Caco-2 (cell line): Measurements from ENCODE around the gene PCBD2. TPM values are rescaled to one million over a fixed set of nuclear protein-coding genes. Genes with fewer than 3 reads are reported as not detected.

ENCODE experiments used
- BruUV-seq: library from RNA; stranded (reverse); fragments of 400-500 nt; replicated peaks from 2 replicates; lab custom pipeline; 2021; lab: Mats Ljungman, UMichigan
- CTCF ChIA-PET: fragments of 300-600 bp; sonication (Branson Sonifier 250); formaldehyde crosslinking; loops from one replicate; lab custom pipeline; 2022; ENCODE audit warnings: antibody characterized with exemption; lab: Charles Lee
- POLR2A ChIA-PET: fragments of 300-600 bp; sonication (Branson Sonifier 250); formaldehyde crosslinking; loops from one replicate; lab custom pipeline; 2022; ENCODE audit warnings: antibody characterized with exemption; lab: Charles Lee
- DNase-seq, 2 experiments: peaks; one replicate each; pipeline versions ENCODE4 v3.0.0 to v3.0.0-alpha.2; 2020 to 2022
- H3K27me3 ChIP-seq: replicated peaks from 2 replicates; pipeline ENCODE4 v1.6.0; 2011; ENCODE audit warnings: low read length; ENCODE audit not compliant: control insufficient read depth, insufficient read depth
- H3K36me3 ChIP-seq: 2 replicates; pipeline ENCODE4 v1.5.1; 2011; ENCODE audit warnings: low read length; ENCODE audit not compliant: control insufficient read depth, insufficient read depth
- H3K4me1 ChIP-seq: fragments of 250-450 bp; sonication (Bioruptor Pico); 2 replicates; pipeline ENCODE4 v1.5.1; 2020; ENCODE audit warnings: mild to moderate bottlenecking
- H3K4me3 ChIP-seq: 2 replicates; pipeline ENCODE4 v1.5.1; 2011; ENCODE audit warnings: low read depth, mild to moderate bottlenecking, control low read depth, low read length
- H3K9me3 ChIP-seq: fragments of 250-450 bp; sonication (Bioruptor Pico); 2 replicates; pipeline ENCODE4 v1.5.1; 2020; ENCODE audit warnings: mild to moderate bottlenecking, moderate library complexity
- H3K27ac Mint-ChIP-seq: one replicate; pipeline ENCODE4 v1.8.0; 2022; ENCODE audit warnings: mixed read lengths; ENCODE audit not compliant: unreplicated experiment
- H3K27me3 Mint-ChIP-seq: one replicate; pipeline ENCODE4 v1.8.0; 2022; ENCODE audit warnings: mixed read lengths; ENCODE audit not compliant: insufficient read depth, unreplicated experiment
- H3K36me3 Mint-ChIP-seq: one replicate; pipeline ENCODE4 v1.8.0; 2022; ENCODE audit warnings: mild to moderate bottlenecking, mixed read lengths; ENCODE audit not compliant: insufficient read depth, unreplicated experiment
- H3K4me1 Mint-ChIP-seq: one replicate; pipeline ENCODE4 v1.8.0; 2022; ENCODE audit warnings: low read depth, mixed read lengths; ENCODE audit not compliant: unreplicated experiment
- H3K4me3 Mint-ChIP-seq: one replicate; pipeline ENCODE4 v1.8.0; 2022; ENCODE audit warnings: mild to moderate bottlenecking, moderate library complexity, mixed read lengths; ENCODE audit not compliant: unreplicated experiment
- H3K9me3 Mint-ChIP-seq: one replicate; pipeline ENCODE4 v1.8.0; 2022; ENCODE audit warnings: mixed read lengths; ENCODE audit not compliant: unreplicated experiment
- CTCF ChIP-seq, 2 experiments: fragments of 200-600 bp in 1 of 2; IDR thresholded peaks; 1 replicate in 1 of 2; 2 replicates in 1 of 2; pipeline versions ENCODE4 v1.5.1 to v1.8.0; 2011 to 2022; ENCODE audit warnings: antibody characterized with exemption in 1 of 2, control low read depth in 1 of 2, inconsistent platforms in 1 of 2, low read depth in 1 of 2, low read length in 1 of 2, mild to moderate bottlenecking in 1 of 2, moderate library complexity in 1 of 2; ENCODE audit not compliant: insufficient read depth in 1 of 2, severe bottlenecking in 1 of 2, unreplicated experiment in 1 of 2
- intact Hi-C: fragments of 100-400 bp; cut with micrococcal nuclease; formaldehyde crosslinking; loops from one replicate; pipeline ENCODE4 v1.10.0; 2022; ENCODE audit not compliant: unreplicated experiment
- total RNA-seq: library from RNA; stranded (reverse); gene quantifications from 2 replicates; pipeline ENCODE4 v1.2.3, GENCODE V29; 2022

PCBD2 gene
- total RNA-seq, 1 experiment from 2014 or later, result 24.2 TPM

- no peak for TF ChIP-seq CTCF (IDR thresholded peaks at IDR 0.05; ENCODE audit: insufficient read depth in 1 of 2, low read depth in 1 of 2, low read length in 1 of 2, severe bottlenecking in 1 of 2, unreplicated experiment in 1 of 2)
- peaks cover 12% of the 10 kb centered on the region for H3K9me3 ChIP-seq
- ChIA-PET POLR2A (no interaction called here), CTCF (no interaction called here)
- Mint-ChIP-seq H3K9me3 (peaks cover 36% of the 10 kb centered on the region), H3K4me1 (no peaks in the 10 kb centered on the region), H3K27me3 (no peaks in the 10 kb centered on the region), H3K36me3 (no peaks in the 10 kb centered on the region), H3K4me3 (no peak overlapping the region), H3K27ac (no peak overlapping the region)
- no peak overlapping the region for H3K4me3 ChIP-seq
- no peaks in the 10 kb centered on the region for H3K4me1 ChIP-seq
- BruUV-seq, result no TSS peak
- no peaks in the 10 kb centered on the region for H3K36me3 ChIP-seq
- intact Hi-C loops, result no loop called here
- DNase-seq, result no peak
- H3K27me3 ChIP-seq, result no peaks in the 10 kb centered on the region
Measured at GRCh38 chr5:134976841-134977240, 71.9 kb downstream of the PCBD2 start.

GRCh38 chr5:134979416-134979815, 74.5 kb downstream of the PCBD2 start:
- H3K27me3 ChIP-seq, result no peaks in the 10 kb centered on the region
- no peak for DNase-seq
- peaks cover 62% of the 10 kb centered on the region for H3K9me3 Mint-ChIP-seq
- H3K4me1 Mint-ChIP-seq, result no peaks in the 10 kb centered on the region
- H3K36me3 Mint-ChIP-seq, result no peaks in the 10 kb centered on the region
- intact Hi-C loops, result no loop called here
- H3K36me3 ChIP-seq, result no peaks in the 10 kb centered on the region
- no peak overlapping the region for H3K27ac Mint-ChIP-seq
- H3K27me3 Mint-ChIP-seq, result no peaks in the 10 kb centered on the region
- CTCF ChIA-PET, result no interaction called here
- POLR2A ChIA-PET, result no interaction called here
- peaks cover 31% of the 10 kb centered on the region for H3K9me3 ChIP-seq
- no peak overlapping the region for H3K4me3 Mint-ChIP-seq
- TF ChIP-seq CTCF (IDR thresholded peaks at IDR 0.05; ENCODE audit: insufficient read depth in 1 of 2, low read depth in 1 of 2, low read length in 1 of 2, severe bottlenecking in 1 of 2, unreplicated experiment in 1 of 2), result no peak
- no peak overlapping the region for H3K4me3 ChIP-seq
- BruUV-seq, result no TSS peak
- no peaks in the 10 kb centered on the region for H3K4me1 ChIP-seq

- H3K4me3 ChIP-seq, result no peak overlapping the region
- no peaks in the 10 kb centered on the region for H3K4me1 ChIP-seq
- intact Hi-C loops, result no loop called here
- Mint-ChIP-seq H3K27ac (no peak overlapping the region), H3K4me1 (no peaks in the 10 kb centered on the region), H3K36me3 (no peaks in the 10 kb centered on the region), H3K9me3 (peaks cover 55% of the 10 kb centered on the region), H3K4me3 (no peak overlapping the region), H3K27me3 (no peaks in the 10 kb centered on the region)
- H3K36me3 ChIP-seq, result no peaks in the 10 kb centered on the region
- DNase-seq, result no peak
- ChIA-PET CTCF (no interaction called here), POLR2A (no interaction called here)
- no peaks in the 10 kb centered on the region for H3K27me3 ChIP-seq
- TF ChIP-seq CTCF (IDR thresholded peaks at IDR 0.05; ENCODE audit: insufficient read depth in 1 of 2, low read depth in 1 of 2, low read length in 1 of 2, severe bottlenecking in 1 of 2, unreplicated experiment in 1 of 2), result no peak
- peaks cover 25% of the 10 kb centered on the region for H3K9me3 ChIP-seq
- no TSS peak for BruUV-seq
Measured at GRCh38 chr5:134982230-134982629, 77.3 kb downstream of the PCBD2 start.
